Stimulated activated CD8-positive, alpha-beta memory T cell treated with anti-CD3 and anti-CD28 coated beads, Interleukin-15, amount 100 ng/mL, for 24 hours (primary cell): ENCODE results near the gene KCNA1.
"Not testable (repeated sequence)": the region's sequence is repeated elsewhere in the genome, so short reads cannot be mapped to it uniquely, and the experiment has no call there.

Experiments used
- DNase-seq: peaks from one replicate; pipeline ENCODE4 v3.0.0-alpha.2; 2020; ENCODE audit warnings: low read depth

KCNA1 gene

GRCh38 chr12:4909734-4910501 is at the start of gene KCNA1:
KCNA1 (plus strand) TSS chr12:4909905; CDS start chr12:4911379, 1,474 bp downstream.
- no peak for DNase-seq

- no peak for DNase-seq
Observed at GRCh38 chr12:4860741-4861140, 49.0 kb upstream of the KCNA1 start.

GRCh38 chr12:4862809-4863208 is 46.9 kb upstream of the KCNA1 start:
- DNase-seq, result no peak

GRCh38 chr12:4864575-4864974 is 45.1 kb upstream of the KCNA1 start:
- no peak for DNase-seq

- no peak for DNase-seq
Observed at GRCh38 chr12:4865246-4865645, 44.5 kb upstream of the KCNA1 start.

- DNase-seq, result no peak
Observed at GRCh38 chr12:4866299-4866698, 43.4 kb upstream of the KCNA1 start.

- DNase-seq, result no peak
Observed at GRCh38 chr12:4867384-4867783, 42.3 kb upstream of the KCNA1 start.

- DNase-seq, result no peak
Observed at GRCh38 chr12:4870423-4870822, 39.3 kb upstream of the KCNA1 start.

GRCh38 chr12:4871514-4871913 is 38.2 kb upstream of the KCNA1 start:
- no peak for DNase-seq

- no peak for DNase-seq
Observed at GRCh38 chr12:4873947-4874346, 35.8 kb upstream of the KCNA1 start.

- DNase-seq, result no peak
Observed at GRCh38 chr12:4874671-4875070, 35.0 kb upstream of the KCNA1 start.

- DNase-seq, result not testable (repeated sequence)
Observed at GRCh38 chr12:4879481-4879880, 30.2 kb upstream of the KCNA1 start.

GRCh38 chr12:4881266-4882064 is 28.2 kb upstream of the KCNA1 start:
- DNase-seq, result no peak

- no peak for DNase-seq
Observed at GRCh38 chr12:4891866-4892265, 17.8 kb upstream of the KCNA1 start.

GRCh38 chr12:4892418-4892817 is 17.3 kb upstream of the KCNA1 start:
- no peak for DNase-seq

GRCh38 chr12:4894019-4894418 is 15.7 kb upstream of the KCNA1 start:
- no peak for DNase-seq

- no peak for DNase-seq
Observed at GRCh38 chr12:4899364-4899763, 10.3 kb upstream of the KCNA1 start.

- DNase-seq, result no peak
Observed at GRCh38 chr12:4900327-4900726, 9.4 kb upstream of the KCNA1 start.

GRCh38 chr12:4905316-4905715 is 4.4 kb upstream of the KCNA1 start:
- no peak for DNase-seq

- DNase-seq, result no peak
Observed at GRCh38 chr12:4908684-4909409, 858 bp upstream of the KCNA1 start.

- no peak for DNase-seq
Observed at GRCh38 chr12:4909410-4909733, 333 bp upstream of the KCNA1 start.

- no peak for DNase-seq
Observed at GRCh38 chr12:4910502-4911315, 1.0 kb downstream of the KCNA1 start.
